ENCODE data around the gene SMIM29.
A peak's percentile ranks its signal among the peaks of the same experiment; 100 is the strongest.

The SMIM29 gene

GRCh38 chr6:34227761-34228421, 20.9 kb downstream of the SMIM29 start:
- TF ChIP-seq GABPA (IDR thresholded peaks at IDR 0.05; ENCODE audit: low read depth) = no peak
- no peak for TF ChIP-seq SPI1 (IDR thresholded peaks at IDR 0.05; ENCODE audit: borderline replicate concordance, low read depth)
- TF ChIP-seq CTCF (IDR thresholded peaks at IDR 0.05; ENCODE audit: insufficient read depth, low read length) = no peak
- TF ChIP-seq POLR2AphosphoS5 (IDR thresholded peaks at IDR 0.05; ENCODE audit: low read depth) = no peak
- TF ChIP-seq REST (IDR thresholded peaks at IDR 0.05; ENCODE audit: insufficient replicate concordance, low read depth) = no peak
- H3K27me3 ChIP-seq (ENCODE audit: insufficient read depth, poor library complexity, severe bottlenecking) = no peaks in the 10 kb centered on the region
- no peak for DNase-seq (ENCODE audit: low read depth in 1 of 2, low spot score in 1 of 2)
- H3K27ac ChIP-seq (replicated peaks) = peak overlapping the region; percentile 69
- H3K4me3 ChIP-seq (replicated peaks; ENCODE audit: insufficient read depth, low read length) = no peak overlapping the region

GRCh38 chr6:34226731-34227586, 21.8 kb downstream of the SMIM29 start:
- peak in 1 of 2 experiments; percentile 82 for DNase-seq (ENCODE audit: low read depth in 1 of 2, low spot score in 1 of 2)
- no peak overlapping the region for H3K4me3 ChIP-seq (replicated peaks; ENCODE audit: insufficient read depth, low read length)
- TF ChIP-seq REST (IDR thresholded peaks at IDR 0.05; ENCODE audit: insufficient replicate concordance, low read depth) (no peak), SPI1 (IDR thresholded peaks at IDR 0.05; ENCODE audit: borderline replicate concordance, low read depth) (peak; percentile 57; the same call in 1 of the 2 replicates)
- H3K27ac ChIP-seq (replicated peaks) = peak overlapping the region; percentile 69
- H3K27me3 ChIP-seq (ENCODE audit: insufficient read depth, poor library complexity, severe bottlenecking) = no peaks in the 10 kb centered on the region

- DNase-seq (ENCODE audit: low read depth in 1 of 2, low spot score in 1 of 2) = no peak
- Histone ChIP-seq H3K27ac (replicated peaks) (no peak overlapping the region), H3K27me3 (ENCODE audit: insufficient read depth, poor library complexity, severe bottlenecking) (no peaks in the 10 kb centered on the region), H3K4me3 (replicated peaks; ENCODE audit: insufficient read depth, low read length) (no peak overlapping the region)
- TF ChIP-seq CTCF (IDR thresholded peaks at IDR 0.05; ENCODE audit: insufficient read depth, low read length) (no peak), POLR2AphosphoS5 (IDR thresholded peaks at IDR 0.05; ENCODE audit: low read depth) (no peak), REST (IDR thresholded peaks at IDR 0.05; ENCODE audit: insufficient replicate concordance, low read depth) (no peak), SPI1 (IDR thresholded peaks at IDR 0.05; ENCODE audit: borderline replicate concordance, low read depth) (no peak), GABPA (IDR thresholded peaks at IDR 0.05; ENCODE audit: low read depth) (no peak)
Observed at GRCh38 chr6:34226066-34226465, 22.7 kb downstream of the SMIM29 start.

Measured in HL-60 (cell line).